H9 (cell line): Measurements from ENCODE around the gene AFG1L. TPM values are rescaled to one million over a fixed set of nuclear protein-coding genes. Genes with fewer than 3 reads are reported as not detected.

Source experiments
- DNase-seq: peaks from one replicate; pipeline ENCODE4 v3.0.0-alpha.2; 2017
- H2AFZ ChIP-seq: one replicate; pipeline ENCODE4 v1.6.1; 2013; ENCODE audit warnings: mild to moderate bottlenecking, low read length, control low read depth, moderate library complexity
- H2AK5ac ChIP-seq: 2 replicates; pipeline ENCODE4 v1.6.1; 2013; ENCODE audit warnings: low read length, control low read depth, mixed read lengths; ENCODE audit not compliant: insufficient read length
- H2BK120ac ChIP-seq: one replicate; pipeline ENCODE4 v1.6.1; 2013; ENCODE audit warnings: low read depth, mild to moderate bottlenecking, low read length, control low read depth, inconsistent platforms; ENCODE audit not compliant: poor library complexity, severe bottlenecking
- H2BK12ac ChIP-seq: 2 replicates; pipeline ENCODE4 v1.6.1; 2013; ENCODE audit warnings: low read length, control low read depth, mixed read lengths, low read depth; ENCODE audit not compliant: insufficient read length
- H2BK15ac ChIP-seq: 2 replicates; pipeline ENCODE4 v1.6.1; 2013; ENCODE audit warnings: low read depth, low read length, control low read depth
- H2BK20ac ChIP-seq: one replicate; pipeline ENCODE4 v1.6.1; 2013; ENCODE audit warnings: low read depth, mild to moderate bottlenecking, low read length, control low read depth, inconsistent platforms; ENCODE audit not compliant: poor library complexity, severe bottlenecking
- H2BK5ac ChIP-seq: 2 replicates; pipeline ENCODE4 v1.6.1; 2013; ENCODE audit warnings: low read length, control low read depth, mixed read lengths; ENCODE audit not compliant: insufficient read length
- H3K14ac ChIP-seq: 2 replicates; pipeline ENCODE4 v1.6.1; 2013; ENCODE audit warnings: low read length, control low read depth; ENCODE audit not compliant: insufficient read depth
- H3K18ac ChIP-seq: 2 replicates; pipeline ENCODE4 v1.6.1; 2013; ENCODE audit warnings: low read depth, mild to moderate bottlenecking, mixed read lengths, low read length, control low read depth; ENCODE audit not compliant: insufficient read length
- H3K23ac ChIP-seq: 2 replicates; pipeline ENCODE4 v1.6.1; 2013; ENCODE audit warnings: low read length, control low read depth, mixed read lengths, low read depth; ENCODE audit not compliant: insufficient read length
- H3K23me2 ChIP-seq: 2 replicates; pipeline ENCODE4 v1.6.1; 2013; ENCODE audit warnings: low read depth, mild to moderate bottlenecking, mixed read lengths, low read length, control low read depth; ENCODE audit not compliant: insufficient read length, poor library complexity, severe bottlenecking
- H3K27ac ChIP-seq: 2 replicates; pipeline ENCODE4 v1.5.1; 2013; ENCODE audit warnings: low read length, control low read depth, mixed read lengths, low read depth; ENCODE audit not compliant: insufficient read length
- H3K27me3 ChIP-seq: 2 replicates; pipeline ENCODE4 v1.6.1; 2013; ENCODE audit warnings: low read length, control low read depth, inconsistent platforms; ENCODE audit not compliant: insufficient read depth
- H3K4ac ChIP-seq: 2 replicates; pipeline ENCODE4 v1.6.1; 2013; ENCODE audit warnings: low read depth, mild to moderate bottlenecking, control low read depth, inconsistent platforms, low read length, moderate library complexity
- H3K4me1 ChIP-seq: 2 replicates; pipeline ENCODE4 v1.6.1; 2013; ENCODE audit warnings: low read length, control low read depth, inconsistent platforms; ENCODE audit not compliant: insufficient read depth
- H3K4me2 ChIP-seq: 2 replicates; pipeline ENCODE4 v1.6.1; 2013; ENCODE audit warnings: low read length, control low read depth, mixed read lengths; ENCODE audit not compliant: insufficient read length, insufficient read depth
- H3K56ac ChIP-seq: 2 replicates; pipeline ENCODE4 v1.6.1; 2013; ENCODE audit warnings: low read depth, mild to moderate bottlenecking, mixed read lengths, low read length, control low read depth; ENCODE audit not compliant: insufficient read length
- H3K79me1 ChIP-seq: 2 replicates; pipeline ENCODE4 v1.6.1; 2013; ENCODE audit warnings: low read depth, mild to moderate bottlenecking, moderate library complexity, low read length, control low read depth, inconsistent platforms; ENCODE audit not compliant: insufficient read depth, poor library complexity, severe bottlenecking
- H3K79me2 ChIP-seq: 2 replicates; pipeline ENCODE4 v1.6.1; 2013; ENCODE audit warnings: low read length, control low read depth, inconsistent platforms; ENCODE audit not compliant: insufficient read depth
- H3K9ac ChIP-seq: 2 replicates; pipeline ENCODE4 v1.6.1; 2013; ENCODE audit warnings: low read length, control low read depth, mixed read lengths; ENCODE audit not compliant: insufficient read length; ENCODE audit errors: extremely low read depth
- H3K9me3 ChIP-seq: one replicate; pipeline ENCODE4 v1.6.1; 2013; ENCODE audit warnings: low read depth, low read length, inconsistent platforms; ENCODE audit not compliant: control insufficient read depth
- H3T11ph ChIP-seq: one replicate; pipeline ENCODE4 v1.6.1; 2013; ENCODE audit warnings: mild to moderate bottlenecking, low read length, control low read depth, inconsistent platforms
- H4K20me1 ChIP-seq: one replicate; pipeline ENCODE4 v1.6.1; 2013; ENCODE audit not compliant: control insufficient read depth, insufficient read length, insufficient read depth
- H4K5ac ChIP-seq: 2 replicates; pipeline ENCODE4 v1.6.1; 2013; ENCODE audit warnings: low read depth, mild to moderate bottlenecking, mixed read lengths, low read length, control low read depth; ENCODE audit not compliant: insufficient read length
- H4K8ac ChIP-seq: replicated peaks from 2 replicates; pipeline ENCODE4 v1.6.1; 2013; ENCODE audit warnings: low read length, control low read depth, mixed read lengths, low read depth; ENCODE audit not compliant: insufficient read length
- H4K91ac ChIP-seq: 2 replicates; pipeline ENCODE4 v1.6.1; 2013; ENCODE audit warnings: low read depth, mild to moderate bottlenecking, moderate library complexity, mixed read lengths, low read length, control low read depth; ENCODE audit not compliant: insufficient read length
- H3K27ac Mint-ChIP-seq, 3 experiments: 2 replicates in 2 of 3; 3 replicates in 1 of 3; pipeline ENCODE4 v1.8.0; 2020 to 2021; ENCODE audit warnings: mixed read lengths in 3 of 3, mild to moderate bottlenecking in 1 of 3, moderate library complexity in 1 of 3
- H3K27me3 Mint-ChIP-seq: 2 replicates; pipeline ENCODE4 v1.8.0; 2021; ENCODE audit warnings: low read depth, mild to moderate bottlenecking, moderate library complexity, mixed read lengths
- H3K36me3 Mint-ChIP-seq, 3 experiments: 2 replicates in 2 of 3; 3 replicates in 1 of 3; pipeline ENCODE4 v1.8.0; 2020 to 2021; ENCODE audit warnings: low read depth in 3 of 3, mixed read lengths in 3 of 3; ENCODE audit not compliant: insufficient read depth in 1 of 3
- H3K4me1 Mint-ChIP-seq, 2 experiments: 2 replicates each; pipeline ENCODE4 v1.8.0; 2020; ENCODE audit warnings: mixed read lengths in 2 of 2
- H3K4me3 Mint-ChIP-seq, 2 experiments: 2 replicates in 1 of 2; 3 replicates in 1 of 2; pipeline ENCODE4 v1.8.0; 2020 to 2021; ENCODE audit warnings: mild to moderate bottlenecking in 2 of 2, mixed read lengths in 2 of 2, moderate library complexity in 1 of 2
- H3K9me3 Mint-ChIP-seq, 2 experiments: 2 replicates in 1 of 2; 3 replicates in 1 of 2; pipeline ENCODE4 v1.8.0; 2020; ENCODE audit warnings: mild to moderate bottlenecking in 2 of 2, mixed read lengths in 2 of 2, moderate library complexity in 1 of 2
- total RNA-seq: library from RNA; stranded (reverse); gene quantifications from 2 replicates; pipeline ENCODE4 v1.2.1, GENCODE V29; 2021
- TF ChIP-seq, protein P1 (sequence below): fragments of 200-600 bp; sonication (generic); conservative IDR thresholded peaks from 3 replicates; pipeline ENCODE4 v1.8.0; 2021; ENCODE audit warnings: antibody characterized with exemption, mild to moderate bottlenecking

The AFG1L gene
- total RNA-seq, 1 experiment from 2014 or later: 4.7 TPM

DNA sequence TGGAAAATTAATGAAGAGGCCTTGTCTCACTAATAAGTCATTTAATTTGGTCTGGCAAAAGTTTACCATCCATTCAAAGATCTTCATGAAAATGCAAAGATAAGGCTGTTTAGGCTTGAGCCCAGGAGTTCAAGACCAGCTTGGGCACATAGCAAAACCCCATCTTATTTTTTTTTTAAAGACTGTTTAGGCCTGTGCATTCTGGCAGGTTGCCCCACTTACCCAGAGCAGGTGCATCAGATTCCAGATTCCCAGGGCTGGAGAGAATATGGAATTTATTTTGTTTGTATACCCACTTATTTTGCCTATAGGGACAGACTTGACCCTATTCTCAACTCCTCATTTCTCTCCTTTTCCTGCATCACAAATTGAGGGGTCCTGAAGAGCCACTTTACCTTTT lies 271.6 kb downstream of the AFG1L start:
- TF ChIP-seq, protein P1, sequence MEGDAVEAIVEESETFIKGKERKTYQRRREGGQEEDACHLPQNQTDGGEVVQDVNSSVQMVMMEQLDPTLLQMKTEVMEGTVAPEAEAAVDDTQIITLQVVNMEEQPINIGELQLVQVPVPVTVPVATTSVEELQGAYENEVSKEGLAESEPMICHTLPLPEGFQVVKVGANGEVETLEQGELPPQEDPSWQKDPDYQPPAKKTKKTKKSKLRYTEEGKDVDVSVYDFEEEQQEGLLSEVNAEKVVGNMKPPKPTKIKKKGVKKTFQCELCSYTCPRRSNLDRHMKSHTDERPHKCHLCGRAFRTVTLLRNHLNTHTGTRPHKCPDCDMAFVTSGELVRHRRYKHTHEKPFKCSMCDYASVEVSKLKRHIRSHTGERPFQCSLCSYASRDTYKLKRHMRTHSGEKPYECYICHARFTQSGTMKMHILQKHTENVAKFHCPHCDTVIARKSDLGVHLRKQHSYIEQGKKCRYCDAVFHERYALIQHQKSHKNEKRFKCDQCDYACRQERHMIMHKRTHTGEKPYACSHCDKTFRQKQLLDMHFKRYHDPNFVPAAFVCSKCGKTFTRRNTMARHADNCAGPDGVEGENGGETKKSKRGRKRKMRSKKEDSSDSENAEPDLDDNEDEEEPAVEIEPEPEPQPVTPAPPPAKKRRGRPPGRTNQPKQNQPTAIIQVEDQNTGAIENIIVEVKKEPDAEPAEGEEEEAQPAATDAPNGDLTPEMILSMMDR: no peak
- no peak overlapping the region for H3K18ac ChIP-seq
- no peak overlapping the region for H2BK12ac ChIP-seq
- H2AK5ac ChIP-seq: no peak overlapping the region
- no peak for DNase-seq
- no peak overlapping the region for H2BK15ac ChIP-seq
- H3K27me3 ChIP-seq: peaks cover 3% of the 10 kb centered on the region; the same call in 1 of the 2 replicates
- H3T11ph ChIP-seq: no peak overlapping the region
- H2BK120ac ChIP-seq: no peak overlapping the region
- peaks cover 10% of the 10 kb centered on the region for H3K23me2 ChIP-seq
- no peak overlapping the region for H3K4ac ChIP-seq
- H4K91ac ChIP-seq: no peak overlapping the region
- H3K9ac ChIP-seq: no peak overlapping the region
- Mint-ChIP-seq H3K27me3 (peaks cover 40% of the 10 kb centered on the region), H3K36me3 (peaks cover 17 to 30% (median 20%) of the 10 kb centered on the region in 3 experiments; a peak in 6 of 7 replicates), H3K9me3 (peaks cover 0 to 2% of the 10 kb centered on the region in 2 experiments; a peak in 2 of 5 replicates), H3K4me1 (peaks cover 30 to 32% of the 10 kb centered on the region in 2 experiments), H3K4me3 (no peak overlapping the region), H3K27ac (no peak overlapping the region)
- H3K9me3 ChIP-seq: no peaks in the 10 kb centered on the region
- no peak overlapping the region for H2BK5ac ChIP-seq
- peaks cover 15% of the 10 kb centered on the region; the same call in 1 of the 2 replicates for H3K79me2 ChIP-seq
- no peak overlapping the region for H3K4me2 ChIP-seq
- H3K14ac ChIP-seq: no peak overlapping the region
- peaks cover 5% of the 10 kb centered on the region for H3K79me1 ChIP-seq
- no peak overlapping the region for H3K23ac ChIP-seq
- H2BK20ac ChIP-seq: no peak overlapping the region
- no peak overlapping the region for H3K56ac ChIP-seq
- no peaks in the 10 kb centered on the region for H3K4me1 ChIP-seq
- no peak overlapping the region for H2AFZ ChIP-seq
- H4K5ac ChIP-seq: no peak overlapping the region
- no peaks in the 10 kb centered on the region for H4K20me1 ChIP-seq
- no peak overlapping the region for H4K8ac ChIP-seq
- no peak overlapping the region for H3K27ac ChIP-seq
